Stimulated activated CD8-positive, alpha-beta memory T cell treated with anti-CD3 and anti-CD28 coated beads, Interleukin-15, amount 100 ng/mL, for 24 hours (primary cell): Measurements from ENCODE around the gene NHEJ1.
A peak's percentile ranks its signal among the peaks of the same experiment; 100 is the strongest.

Experiments
- DNase-seq: peaks from one replicate; pipeline ENCODE4 v3.0.0-alpha.2; 2020; ENCODE audit warnings: low read depth

Gene NHEJ1

GRCh38 chr2:219182331-219183150 lies 21.9 kb upstream of the NHEJ1 start:
- no peak for DNase-seq

DNA sequence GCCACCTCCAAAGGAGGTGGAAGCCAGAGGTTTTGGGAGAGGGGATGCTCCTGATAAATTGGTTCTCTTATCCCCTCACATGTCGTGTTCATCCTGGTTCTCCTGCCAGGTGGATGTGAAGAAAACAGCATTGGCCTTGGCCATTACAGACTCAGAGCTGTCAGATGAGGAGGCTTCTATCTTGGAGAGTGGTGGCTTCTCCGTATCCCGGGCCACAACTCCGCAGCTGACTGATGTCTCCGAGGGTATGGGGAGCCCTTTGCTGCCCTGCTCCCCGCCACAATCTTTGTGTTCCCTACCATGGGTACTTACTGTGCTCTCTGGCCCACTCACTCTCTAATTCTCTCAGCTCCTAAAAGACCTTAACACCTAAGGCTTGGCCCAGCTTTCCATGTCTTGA lies 20.9 kb upstream of the NHEJ1 start:
- DNase-seq: no peak

DNA sequence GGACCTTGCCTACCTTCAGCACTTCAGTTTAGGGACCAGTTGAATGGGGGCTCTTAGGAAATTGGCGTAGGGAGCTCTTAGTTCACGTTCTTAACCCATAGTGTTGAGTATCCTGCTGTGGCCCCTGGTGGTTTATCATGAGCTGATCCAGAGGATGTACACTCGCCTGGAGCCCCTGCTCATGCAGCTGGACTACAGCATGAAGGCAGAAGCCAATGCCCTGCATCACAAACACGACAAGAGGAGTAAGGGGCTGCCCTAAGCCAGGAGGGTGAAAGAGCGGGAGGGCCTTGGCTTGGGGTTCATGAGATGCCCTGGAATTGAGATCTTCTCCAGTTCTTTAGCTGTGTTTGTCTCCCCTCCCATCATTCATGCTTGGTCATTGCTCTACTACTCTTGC lies 20.3 kb upstream of the NHEJ1 start:
- DNase-seq: no peak

DNA sequence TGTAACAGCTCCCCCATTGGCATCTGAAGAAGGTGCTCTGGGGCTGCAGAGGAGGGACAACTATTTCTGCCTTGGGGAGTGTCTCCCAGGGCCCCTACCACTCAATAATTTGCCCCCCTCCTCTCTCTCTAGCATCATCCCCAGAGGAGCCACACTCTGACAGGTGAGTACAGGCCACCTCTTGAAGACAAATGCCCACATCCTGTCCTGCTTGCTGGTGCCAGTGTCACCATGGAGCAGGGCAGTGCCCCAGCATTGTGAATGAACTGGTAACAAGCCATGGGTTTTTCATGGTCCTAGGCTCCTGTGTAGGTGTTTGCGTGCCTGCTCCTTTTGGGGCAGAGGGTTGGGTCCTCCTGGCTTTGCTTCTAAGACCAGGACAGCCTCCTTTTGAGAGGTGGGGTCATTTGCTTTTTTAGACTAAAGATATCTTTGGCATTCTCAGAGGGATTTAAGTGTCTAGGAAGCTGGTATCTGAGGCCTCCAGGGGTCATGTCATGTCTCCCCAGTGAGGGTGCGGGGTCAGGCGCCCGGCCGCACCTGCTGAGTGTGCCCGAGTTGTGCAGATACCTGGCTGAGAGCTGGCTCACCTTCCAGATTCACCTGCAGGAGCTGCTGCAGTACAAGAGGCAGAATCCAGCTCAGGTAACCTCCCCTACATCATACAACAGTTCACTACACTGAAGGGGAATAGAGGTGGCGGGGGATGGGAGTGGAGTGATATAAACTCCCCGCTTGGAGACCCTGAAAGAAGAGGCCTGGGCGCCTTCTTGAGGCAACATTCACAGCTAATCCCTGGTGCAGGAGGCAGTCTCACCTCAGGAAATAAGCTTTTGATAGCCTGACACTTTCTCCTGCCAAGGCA lies 19.2 kb upstream of the NHEJ1 start:
- DNase-seq: no peak

GRCh38 chr2:219178377-219179175 lies 18.0 kb upstream of the NHEJ1 start:
- no peak for DNase-seq

DNA sequence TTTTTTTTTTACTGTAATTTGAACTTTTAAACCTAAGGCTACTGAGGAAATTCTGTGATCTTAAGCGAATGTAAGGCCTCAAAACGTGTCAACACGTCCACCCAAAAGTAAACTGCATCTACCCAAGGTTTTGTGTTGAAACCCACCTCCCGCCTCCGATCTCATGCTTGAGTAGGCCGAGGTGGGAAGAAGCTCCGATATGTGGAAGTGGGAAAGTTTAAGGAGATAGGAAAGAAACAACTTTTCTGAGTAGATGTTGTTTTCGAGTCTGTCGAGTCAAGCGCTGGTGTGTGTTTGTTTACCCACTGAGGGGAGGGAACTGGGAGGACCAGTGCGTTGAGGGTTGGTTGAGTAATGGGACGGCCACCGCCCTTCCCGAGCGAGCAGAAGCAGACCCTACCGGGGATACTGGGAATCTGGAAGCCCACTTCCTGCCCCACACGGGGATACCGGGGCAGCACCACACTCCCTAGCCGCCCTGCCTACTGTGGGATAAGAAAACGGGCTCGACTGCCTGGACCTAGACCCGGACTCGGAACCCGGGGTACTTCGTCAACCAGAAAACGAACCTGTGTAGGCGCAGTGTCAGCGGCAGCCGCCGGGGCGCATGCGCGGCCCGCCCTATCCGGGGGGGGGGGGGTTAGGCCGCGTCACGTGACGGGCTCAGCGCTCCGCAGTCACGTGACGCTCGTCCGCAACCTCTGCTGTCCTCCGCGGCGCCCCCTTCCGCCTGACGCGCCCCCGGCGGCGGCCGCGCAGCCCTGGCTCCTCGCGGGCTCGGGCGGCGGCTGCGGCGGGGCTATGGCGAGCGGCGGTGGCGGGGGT lies 17.1 kb upstream of the NHEJ1 start, which contains the start of gene RETREG2:
Gene RETREG2 (plus strand): TSS at position 724 of the 825 bp plus-strand sequence. CDS start 78 bp downstream, at position 802.
- peak; percentile 59 for DNase-seq

DNA sequence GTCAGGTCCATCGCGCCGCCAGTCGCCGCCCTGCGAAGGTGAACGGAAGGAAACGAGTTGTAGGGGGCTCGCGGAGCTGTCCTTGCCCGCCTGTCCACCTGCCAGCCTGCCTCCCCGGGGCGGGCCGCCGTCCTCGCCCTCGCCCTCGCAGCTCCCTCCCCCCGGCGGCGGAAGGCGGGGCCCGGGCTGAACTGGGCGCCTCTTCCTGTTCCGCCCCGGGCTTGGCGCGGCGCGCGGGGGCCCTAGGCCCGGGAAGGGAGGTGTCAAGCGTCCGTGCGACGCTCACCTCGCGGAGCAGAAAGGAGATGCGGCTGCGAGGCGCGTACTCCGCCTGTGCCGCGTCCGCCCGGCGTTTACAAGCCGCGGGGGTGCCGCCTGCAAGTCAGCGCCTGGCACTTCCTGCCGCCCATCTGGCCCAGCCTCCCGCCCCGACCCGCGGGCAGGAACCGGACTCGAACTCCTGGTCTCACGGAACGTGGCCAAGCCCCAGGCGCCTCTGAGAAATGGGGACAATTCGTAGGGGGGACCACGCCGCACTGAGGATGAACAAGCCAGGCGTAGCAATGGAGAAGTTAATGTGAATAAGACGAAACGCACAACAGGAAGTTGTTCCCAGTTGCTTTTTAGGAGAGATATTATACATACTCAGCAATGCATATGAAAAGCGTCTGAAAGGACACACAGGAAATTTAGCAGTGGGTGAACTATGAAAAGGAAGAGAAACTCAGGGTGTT lies 16.4 kb upstream of the NHEJ1 start, which contains the start of gene CNPPD1:
Gene CNPPD1 (minus strand): TSS at position 108 of the 734 bp plus-strand sequence. CDS start 97 bp downstream, at position 11.
- DNase-seq: peak; percentile 64

DNA sequence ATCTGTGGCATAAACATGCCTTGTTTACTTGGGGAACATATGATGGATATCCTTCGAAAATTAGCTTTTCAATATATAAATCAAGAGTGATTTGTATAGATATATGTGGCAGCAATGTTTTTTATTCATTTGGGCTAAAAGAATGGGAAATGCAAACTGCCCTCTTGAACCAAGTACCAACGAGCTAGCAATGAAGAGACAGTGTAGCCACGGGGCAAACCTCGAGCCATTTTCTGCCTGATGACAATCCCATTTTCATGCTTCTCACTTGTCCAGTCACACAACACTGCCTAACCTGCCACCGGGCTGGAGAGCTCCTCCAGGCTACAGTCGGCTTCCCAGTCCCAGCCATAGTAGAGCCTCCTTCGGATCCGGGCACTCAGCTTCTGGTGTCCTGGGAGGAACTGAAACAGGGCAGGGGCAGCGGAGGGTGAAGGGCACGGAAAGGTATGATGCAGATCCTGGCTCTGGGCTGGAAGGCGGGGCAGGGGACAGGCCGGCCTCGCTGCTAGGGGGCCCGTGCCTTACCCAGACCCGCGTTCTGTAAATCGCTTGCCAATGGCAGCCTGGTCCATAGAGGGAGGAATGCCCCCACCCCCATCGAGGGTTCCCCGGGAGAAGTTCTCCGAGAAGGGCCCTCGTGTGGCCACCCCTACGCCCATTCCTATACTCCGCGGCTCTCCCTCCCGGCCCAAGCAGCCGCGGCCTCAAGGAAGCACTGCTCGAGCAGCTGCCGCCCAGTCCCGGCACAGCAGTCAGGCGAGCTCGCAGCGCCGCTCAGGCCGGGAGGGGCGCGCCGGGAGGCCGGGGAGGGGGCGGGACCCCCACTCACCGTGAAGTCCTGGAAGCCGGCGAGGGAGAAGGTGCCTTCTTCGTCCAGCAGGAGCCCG lies 15.6 kb upstream of the NHEJ1 start:
- no peak for DNase-seq

DNA sequence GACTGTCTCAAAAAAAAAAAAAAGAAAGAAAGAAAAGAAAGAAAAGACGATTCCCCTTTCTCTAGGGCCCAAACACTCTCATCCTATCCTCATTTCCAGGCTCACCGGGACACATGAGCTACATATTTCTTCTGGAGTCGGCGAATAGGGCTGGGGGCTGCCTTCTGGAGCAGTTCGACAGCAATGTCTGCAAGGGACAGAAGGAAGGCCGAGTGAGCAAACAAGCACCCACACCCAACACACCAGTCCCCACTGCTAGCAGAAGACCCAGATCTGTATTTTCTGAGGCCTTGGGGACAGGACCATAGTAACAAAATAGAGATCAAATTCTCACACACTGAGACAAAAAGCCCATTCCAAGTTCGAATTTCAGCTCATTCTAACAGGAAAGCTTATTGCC lies 14.9 kb upstream of the NHEJ1 start:
- DNase-seq: no peak

DNA sequence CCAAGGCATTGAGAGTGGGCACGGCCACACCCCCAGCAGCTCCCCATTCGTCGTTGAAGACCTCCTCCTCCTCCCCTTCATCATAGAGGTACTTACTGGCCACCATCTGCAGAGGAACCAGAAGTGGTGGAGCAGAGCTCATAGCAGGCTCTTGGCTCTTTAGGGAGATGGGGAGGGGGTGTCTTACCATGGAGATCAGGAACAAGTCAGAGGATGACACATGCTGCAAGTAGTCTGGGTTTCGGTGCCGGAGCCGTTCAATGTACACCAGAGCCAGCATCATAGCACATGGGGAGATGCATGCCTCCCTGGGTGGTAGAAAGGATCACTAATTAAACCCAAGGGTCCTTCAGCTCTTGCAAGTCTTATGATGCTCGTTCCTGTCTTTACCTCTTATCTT lies 14.2 kb upstream of the NHEJ1 start:
- no peak for DNase-seq

DNA sequence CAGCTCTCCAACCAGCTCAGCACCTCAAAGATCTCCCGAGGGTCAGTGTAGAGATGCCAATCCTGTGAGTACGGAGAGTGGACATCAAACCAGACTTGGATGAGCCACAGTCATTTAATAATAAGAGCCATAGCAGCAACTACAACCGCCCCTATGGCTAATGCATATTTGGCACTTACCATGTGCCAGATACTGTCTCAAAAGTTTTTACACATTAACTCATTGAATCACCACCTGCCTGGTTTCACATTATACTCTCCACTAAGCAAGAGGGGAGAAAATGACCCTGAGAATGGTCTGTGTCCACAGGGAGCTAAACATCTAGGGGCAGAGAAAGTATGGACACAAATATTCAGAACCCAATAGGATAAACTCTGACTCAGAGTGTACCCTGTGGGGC lies 13.5 kb upstream of the NHEJ1 start:
- no peak for DNase-seq

DNA sequence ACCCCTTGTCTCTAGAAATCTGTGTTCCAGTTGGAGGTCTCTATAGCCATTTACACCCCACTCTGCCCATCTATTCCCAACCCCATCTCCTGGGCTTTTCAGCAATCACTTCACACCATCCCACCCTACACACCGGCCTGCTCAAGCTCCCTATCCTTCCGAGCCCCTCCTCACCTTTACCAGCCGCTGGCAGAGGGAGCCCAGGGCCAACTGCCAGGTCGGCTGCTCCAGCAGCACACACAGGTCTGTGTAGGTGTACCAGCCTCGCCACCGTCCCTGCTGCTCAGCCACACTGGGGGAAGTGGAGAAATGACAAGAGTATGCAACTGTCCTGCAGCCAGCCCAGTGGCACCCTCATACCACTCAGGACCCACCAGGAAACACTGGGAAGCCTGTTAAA lies 12.6 kb upstream of the NHEJ1 start:
- no peak for DNase-seq

GRCh38 chr2:219172231-219173154 lies 11.9 kb upstream of the NHEJ1 start:
- no peak for DNase-seq

- no peak for DNase-seq
Observed at GRCh38 chr2:219171231-219171651, 10.6 kb upstream of the NHEJ1 start.

- DNase-seq: no peak
Observed at GRCh38 chr2:219169930-219170654, 9.5 kb upstream of the NHEJ1 start, which contains the start of gene SLC23A3. Gene SLC23A3 (minus strand): TSS chr2:219170029. CDS start chr2:219169984, 45 bp downstream.

GRCh38 chr2:219168932-219169331 lies 8.3 kb upstream of the NHEJ1 start:
- DNase-seq: no peak

- DNase-seq: no peak
Observed at GRCh38 chr2:219168526-219168925, 7.9 kb upstream of the NHEJ1 start.
